Activated CD4-positive, alpha-beta T cell treated with anti-CD3 and anti-CD28 coated beads, Interleukin-2, amount 50 U/mL, for 4 hours (primary cell): ENCODE results near the gene COP1.
"Not testable (repeated sequence)": the region's sequence is repeated elsewhere in the genome, so short reads cannot be mapped to it uniquely, and the experiment has no call there.

ENCODE experiments used
- DNase-seq, 2 experiments: peaks; one replicate each; pipeline ENCODE4 v3.0.0-alpha.2; 2020

COP1 gene

DNA sequence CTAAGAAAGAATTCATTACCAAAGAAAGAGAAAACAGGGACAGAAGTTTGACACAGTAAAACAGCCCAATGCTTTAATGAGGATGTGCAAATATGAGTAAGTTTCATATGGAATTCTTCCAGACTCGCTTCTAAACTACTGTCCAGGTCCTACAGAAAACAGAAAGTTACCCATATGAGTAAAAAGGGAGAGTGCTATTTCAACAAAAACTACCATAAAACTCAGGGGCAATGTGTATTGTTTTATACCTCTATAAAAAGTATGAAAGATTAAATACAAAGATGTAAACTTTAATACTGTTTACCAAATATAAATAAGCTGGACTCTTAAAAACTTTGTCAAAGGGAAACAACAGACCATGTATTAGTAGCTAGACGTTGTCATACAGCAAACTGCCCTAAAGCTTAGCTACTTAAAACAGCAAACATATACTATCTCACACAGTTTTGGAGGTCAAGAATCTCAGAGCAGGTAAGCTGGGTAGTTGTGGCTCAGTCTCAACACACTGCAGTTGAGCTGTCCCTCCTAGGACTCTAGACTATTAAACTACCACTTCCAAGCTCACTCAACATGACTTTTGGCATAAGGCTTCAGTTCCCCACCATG is 174.9 kb downstream of the COP1 start:
- no peak for DNase-seq

DNA sequence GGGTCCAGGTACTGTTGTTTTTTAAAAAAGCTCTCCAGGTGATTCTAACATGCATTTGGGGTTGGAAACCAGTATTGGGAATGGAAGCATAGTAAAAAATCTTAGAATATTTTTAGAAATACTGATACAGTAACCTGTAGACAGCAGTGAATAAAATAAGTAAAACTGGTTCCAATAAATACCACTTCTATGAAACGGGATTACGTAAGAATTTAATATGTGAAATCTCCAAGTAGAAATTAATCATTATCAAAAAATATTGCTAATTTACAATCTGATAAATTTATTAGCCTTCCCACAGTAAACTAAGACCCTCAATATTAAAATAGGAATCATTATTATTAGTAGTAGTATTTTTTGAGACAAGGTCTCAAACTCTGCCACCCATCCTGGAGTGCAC is 177.5 kb downstream of the COP1 start:
- DNase-seq = no peak

DNA sequence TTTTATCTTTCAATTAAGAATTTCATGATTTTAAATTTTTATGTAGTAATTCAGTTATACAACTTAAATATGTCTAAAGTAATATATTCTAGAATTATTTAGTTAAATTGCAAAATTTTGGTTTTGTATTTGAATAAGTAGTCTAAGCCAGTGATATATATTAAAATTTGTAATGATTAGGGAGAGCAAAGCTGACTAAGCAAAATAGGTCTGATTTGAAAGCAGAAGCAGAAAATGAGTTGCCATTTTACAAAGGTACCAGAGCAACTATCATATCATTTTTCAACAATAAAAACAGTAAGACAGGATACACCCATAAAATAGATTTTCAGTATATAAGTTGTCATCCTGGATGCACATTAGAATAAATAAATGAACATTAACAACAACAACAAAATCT is 177.9 kb downstream of the COP1 start:
- no peak for DNase-seq

DNA sequence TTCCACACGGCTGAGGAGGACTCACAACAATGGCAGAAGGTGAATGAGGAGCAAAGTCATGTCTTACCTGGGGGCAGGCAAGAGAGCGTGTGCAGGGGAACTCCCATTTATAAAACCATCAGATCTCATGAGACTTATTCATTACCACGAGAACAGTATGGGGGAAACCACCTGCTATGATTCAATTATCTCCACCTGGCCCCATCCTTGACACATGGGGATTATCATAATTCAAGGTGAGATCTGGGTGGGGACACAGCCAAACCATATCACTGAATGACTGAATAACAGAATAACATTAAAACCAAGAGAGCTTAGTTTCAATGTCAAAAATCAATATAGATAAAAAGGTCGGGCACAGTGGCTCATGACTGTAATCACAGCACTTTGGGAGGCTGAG is 179.2 kb downstream of the COP1 start:
- not testable (repeated sequence) for DNase-seq

DNA sequence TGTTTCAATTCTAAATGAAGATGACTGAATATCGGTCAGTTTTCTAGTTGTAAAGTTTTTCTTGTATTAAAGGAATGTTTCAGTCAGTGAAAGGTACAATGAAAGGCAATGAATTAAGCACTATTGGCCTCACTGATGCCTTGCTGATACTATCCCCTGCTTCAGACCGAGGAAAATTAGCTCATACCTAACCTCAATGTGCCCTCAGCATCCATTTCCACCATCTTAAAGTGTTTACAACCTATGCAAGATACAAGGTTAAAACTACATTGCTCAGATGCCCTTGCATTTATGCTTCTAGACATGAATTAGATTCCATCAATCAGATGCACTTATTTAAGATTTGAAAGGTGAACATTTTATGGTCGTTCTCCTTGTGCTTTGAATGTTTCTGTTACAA is 184.5 kb downstream of the COP1 start:
- DNase-seq = no peak

DNA sequence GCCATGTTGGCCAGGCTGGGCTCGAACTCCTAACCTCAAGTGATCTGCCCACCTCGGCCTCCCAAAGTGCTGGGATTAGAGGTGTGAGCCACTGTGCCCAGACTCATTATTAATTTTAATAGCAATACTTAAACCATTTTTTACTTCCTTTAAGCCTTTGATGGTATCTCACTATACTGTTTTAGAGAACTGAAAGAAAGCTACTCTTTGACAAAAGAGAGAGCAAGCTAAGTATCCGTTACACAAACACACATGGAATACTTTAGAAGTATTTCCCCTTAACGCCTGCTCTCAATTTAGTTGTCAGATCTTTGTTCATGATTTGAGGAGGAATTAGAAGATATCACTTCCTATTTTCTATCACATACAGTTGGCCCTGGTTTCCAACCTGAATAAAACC is 189.4 kb downstream of the COP1 start:
- no peak for DNase-seq

DNA sequence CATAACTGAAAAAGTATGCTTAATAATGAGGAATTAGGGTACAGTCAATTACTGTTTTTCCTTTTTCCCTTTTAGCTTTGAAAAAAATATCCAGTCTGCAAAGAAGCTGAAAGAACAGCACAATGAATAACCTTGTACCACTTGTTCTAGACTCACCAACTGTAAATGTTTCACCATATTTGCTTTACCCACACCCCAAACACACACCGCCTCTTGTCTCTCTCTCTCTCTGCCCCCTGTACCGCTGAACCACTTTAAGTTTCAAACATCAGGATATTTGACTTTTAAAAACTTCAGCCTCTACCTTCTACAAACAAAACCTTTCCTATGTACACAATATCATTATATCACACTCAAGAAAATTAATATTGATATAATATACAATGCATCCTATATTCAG is 197.1 kb downstream of the COP1 start:
- DNase-seq = no peak

DNA sequence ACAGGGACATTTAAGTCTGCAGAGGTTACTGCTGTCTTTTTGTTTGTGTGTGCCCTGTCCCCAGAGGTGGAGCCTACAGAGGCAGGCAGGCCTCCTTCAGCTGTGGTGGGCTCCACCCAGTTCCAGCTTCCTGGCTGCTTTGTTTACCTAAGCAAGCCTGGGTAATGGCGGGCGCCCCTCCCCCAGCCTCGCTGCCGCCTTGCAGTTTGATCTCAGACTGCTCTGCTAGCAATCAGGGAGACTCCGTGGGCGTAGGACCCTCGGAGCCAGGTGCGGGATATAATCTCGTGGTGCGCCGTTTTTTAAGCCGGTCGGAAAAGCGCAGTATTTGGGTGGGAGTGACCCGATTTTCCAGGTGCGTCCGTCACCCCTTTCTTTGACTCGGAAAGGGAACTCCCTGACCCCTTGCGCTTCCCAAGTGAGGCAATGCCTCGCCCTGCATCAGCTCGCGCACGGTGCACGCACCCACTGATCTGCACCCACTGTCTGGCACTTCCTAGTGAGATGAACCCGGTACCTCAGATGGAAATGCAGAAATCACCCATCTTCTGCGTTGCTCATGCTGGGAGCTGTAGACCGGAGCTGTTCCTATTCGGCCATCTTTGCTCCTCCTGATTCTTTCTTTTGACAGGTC is 199.2 kb downstream of the COP1 start:
- not testable (repeated sequence) for DNase-seq

DNA sequence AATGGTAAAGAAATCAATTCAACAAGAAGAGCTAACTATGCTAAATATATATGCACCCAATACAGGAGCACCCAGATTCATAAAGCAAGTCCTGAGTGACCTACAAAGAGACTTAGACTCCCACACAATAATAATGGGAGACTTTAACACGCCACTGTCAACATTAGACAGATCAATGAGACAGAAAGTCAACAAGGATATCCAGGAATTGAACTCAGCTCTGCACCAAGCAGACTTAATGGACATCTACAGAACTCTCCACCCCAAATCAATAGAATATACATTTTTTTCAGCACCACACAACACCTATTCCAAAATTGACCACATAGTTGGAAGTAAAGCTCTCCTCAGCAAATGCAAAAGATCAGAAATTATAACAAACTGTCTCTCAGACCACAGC is 212.4 kb downstream of the COP1 start:
- DNase-seq = not testable (repeated sequence)

DNA sequence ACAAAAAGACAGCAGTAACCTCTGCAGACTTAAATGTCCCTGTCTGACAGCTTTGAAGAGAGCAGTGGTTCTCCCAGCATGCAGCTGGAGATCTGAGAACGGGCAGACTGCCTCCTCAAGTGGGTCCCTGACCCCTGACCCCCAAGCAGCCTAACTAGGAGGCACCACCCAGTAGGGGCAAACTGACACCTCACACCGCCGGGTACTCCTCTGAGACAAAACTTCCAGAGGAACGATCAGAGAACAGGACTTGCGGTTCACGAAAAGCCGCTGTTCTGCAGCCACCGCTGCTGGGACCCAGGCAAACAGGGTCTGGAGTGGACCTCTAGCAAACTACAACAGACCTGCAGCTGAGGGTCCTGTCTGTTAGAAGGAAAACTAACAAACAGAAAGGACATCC is 214.3 kb downstream of the COP1 start:
- not testable (repeated sequence) for DNase-seq

DNA sequence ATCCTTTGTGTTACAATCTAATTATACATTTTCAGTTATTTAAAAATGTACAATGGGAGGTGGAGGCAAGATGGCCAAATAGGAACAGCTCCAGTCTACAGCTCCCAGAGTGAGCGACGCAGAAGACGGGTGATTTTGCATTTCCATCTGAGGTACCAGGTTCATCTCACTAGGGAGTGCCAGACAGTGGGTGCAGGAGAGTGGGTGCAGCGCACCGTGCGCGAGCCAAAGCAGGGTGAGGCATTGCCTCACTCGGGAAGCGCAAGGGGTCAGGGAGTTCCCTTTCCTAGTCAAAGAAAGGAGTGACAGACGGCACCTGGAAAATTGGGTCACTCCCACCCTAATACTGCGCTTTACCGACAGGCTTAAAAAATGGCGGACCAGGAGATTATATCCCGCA is 214.9 kb downstream of the COP1 start:
- DNase-seq = not testable (repeated sequence)

DNA sequence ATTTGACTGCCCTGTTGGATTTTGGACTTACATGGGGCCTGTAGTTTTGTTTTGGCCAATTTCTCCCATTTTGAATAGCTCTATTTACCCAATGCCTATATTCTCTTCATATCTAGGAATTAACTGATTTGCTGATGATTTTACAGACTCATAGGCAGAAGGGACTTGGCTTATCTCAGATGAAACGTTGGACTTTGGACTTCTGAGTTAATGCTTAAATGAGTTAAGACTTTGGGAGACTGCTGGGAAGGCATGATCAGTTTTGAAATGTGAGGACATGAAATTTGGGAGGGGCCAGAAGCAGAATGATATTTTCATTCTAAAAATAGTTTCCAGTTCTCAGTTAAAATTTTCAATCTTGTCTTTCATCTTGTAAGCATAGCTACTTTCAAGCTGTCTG is 222.3 kb downstream of the COP1 start:
- no peak for DNase-seq

DNA sequence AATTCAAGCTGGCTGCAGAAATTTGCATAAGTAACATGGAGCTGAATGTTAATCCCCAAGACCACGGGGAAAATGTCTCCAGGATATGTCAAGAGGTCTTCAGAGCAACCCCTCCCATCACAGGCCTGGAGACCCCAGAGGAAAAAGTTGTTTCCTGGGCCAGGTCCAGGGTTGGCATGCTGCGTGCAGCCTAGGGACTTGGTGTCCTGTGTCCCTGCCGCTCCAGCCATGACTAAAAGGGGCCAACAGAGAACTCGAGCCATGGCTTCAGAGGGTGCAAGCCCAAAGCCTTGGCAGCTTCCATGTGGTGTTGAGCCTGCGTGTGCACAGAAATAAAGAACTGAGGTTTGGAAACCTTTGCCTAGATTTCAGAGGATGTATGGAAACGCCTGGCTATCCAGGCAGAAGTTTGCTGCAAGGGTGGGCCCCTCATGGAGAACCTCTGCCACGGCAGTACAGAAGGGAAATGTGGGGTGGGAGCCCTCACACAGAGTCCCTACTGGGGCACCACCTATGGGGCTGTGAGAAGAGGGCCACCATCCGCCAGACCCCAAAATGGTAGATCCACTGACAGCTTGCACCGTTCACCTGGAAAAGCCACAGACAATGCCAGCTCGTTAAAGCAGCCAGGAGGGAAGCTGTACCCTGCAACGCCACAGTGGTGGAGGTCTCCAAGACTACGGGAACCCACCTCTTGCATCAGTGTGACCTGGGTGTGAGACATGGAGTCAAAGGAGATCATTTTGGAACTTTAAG is 222.9 kb downstream of the COP1 start:
- DNase-seq = no peak

DNA sequence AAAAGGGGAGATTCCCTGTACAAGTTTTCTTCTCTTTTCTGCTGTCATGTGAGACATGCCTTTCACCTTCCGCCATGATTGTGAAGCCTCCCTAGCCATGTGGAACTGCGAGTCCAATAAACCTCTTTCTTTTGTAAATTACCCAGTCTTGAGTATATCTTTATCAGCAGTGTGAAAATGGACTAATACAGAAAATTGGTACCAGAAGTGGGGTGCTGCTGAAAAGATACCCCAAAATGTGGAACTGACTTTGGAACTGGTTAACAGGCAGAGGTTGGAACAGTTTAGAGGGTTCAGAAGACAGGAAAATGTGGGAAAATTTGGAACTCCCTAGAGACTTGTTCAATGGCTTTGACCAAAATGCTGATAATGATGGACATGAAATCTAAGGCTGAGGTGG is 223.7 kb downstream of the COP1 start:
- not testable (repeated sequence) for DNase-seq

DNA sequence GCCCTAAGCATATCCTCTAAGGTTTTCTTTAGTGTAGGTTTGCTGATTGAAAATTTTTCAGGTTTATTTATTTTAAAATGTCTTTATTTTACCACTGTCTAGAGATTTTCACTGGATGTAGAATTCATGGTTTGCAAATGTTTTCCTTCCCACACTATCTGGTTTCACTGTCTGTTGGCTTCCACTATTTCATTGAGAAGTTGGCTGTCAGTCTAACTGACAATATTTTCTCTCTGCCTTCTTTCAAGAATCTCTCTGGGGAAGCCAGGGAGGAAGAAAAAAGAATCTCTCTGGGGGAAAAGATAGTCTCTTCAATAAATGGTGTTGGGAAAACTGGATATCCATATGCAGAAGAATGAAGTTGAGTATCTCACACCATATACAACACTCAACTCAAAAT is 226.0 kb downstream of the COP1 start:
- DNase-seq = no peak

DNA sequence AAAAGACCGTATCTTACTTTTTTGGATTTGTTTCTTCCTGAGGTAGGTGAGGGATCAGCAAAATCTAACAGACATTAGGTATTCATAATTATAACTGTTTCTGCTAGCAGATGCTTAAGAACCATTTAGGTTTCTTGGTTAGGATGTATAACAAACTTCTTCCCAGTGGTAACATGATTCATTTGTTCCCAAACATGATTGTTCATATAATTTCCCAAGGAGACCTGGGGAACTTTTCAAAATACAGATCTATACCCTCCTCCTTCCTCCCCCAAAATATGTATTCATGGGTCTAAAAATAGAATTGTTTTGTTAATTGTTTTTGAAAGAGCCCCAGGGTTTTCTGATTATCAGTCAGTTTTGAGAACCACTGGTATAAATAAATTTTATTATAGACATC is 228.2 kb downstream of the COP1 start:
- no peak for DNase-seq

DNA sequence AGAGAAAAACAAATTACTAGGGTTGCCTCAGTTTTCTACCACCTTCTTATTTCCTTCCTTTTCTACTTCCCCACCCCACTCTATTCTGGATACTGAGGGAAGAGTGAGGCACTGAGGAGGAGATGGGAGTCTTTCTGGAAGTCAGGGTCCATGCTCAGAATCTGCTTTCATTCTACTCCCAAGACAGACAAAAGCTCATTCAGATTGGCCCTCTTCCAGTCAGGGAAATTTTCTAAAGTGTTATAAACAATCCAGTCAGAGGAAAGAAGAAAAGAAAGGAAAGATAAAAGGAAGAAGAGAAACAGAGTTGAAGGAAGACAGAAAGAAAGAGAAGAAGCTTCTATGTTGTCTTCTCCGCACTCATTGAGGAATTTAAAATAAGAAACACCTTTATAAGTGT is 228.6 kb downstream of the COP1 start:
- DNase-seq = no peak

DNA sequence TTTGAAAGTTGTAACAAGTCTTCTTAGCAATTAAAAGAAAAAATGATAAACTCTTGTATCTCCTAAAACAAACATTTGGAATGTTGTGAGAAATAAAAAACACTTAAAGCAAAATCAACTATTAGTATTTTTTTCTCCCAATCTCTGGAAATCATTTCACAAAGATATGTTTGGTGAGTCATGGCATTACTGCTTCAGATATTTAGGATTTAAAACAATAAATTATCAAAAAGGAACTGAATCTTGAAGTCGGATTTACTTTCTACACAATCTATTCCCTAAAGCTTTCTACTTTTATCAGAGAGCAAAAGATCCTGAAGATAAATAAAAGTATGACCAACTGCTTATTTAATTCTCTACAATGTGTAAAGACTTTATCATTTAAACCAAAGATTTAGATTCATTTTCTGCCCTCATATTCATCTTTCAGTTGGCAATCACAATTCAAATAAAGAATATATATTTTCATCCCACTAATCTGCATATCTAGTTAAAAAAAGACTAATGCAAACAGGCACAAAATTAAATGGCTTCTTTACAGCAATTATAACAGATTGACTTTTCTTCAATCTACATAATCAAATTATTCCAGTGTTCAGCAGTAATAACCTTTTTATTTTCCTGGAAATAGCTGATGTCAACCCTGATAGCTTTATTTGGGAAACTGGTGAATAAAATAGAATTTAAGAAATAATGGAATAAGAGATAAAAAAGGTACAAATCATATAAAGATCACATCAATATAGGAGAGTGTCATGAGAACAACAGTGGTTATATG is 230.0 kb downstream of the COP1 start:
- DNase-seq = no peak

DNA sequence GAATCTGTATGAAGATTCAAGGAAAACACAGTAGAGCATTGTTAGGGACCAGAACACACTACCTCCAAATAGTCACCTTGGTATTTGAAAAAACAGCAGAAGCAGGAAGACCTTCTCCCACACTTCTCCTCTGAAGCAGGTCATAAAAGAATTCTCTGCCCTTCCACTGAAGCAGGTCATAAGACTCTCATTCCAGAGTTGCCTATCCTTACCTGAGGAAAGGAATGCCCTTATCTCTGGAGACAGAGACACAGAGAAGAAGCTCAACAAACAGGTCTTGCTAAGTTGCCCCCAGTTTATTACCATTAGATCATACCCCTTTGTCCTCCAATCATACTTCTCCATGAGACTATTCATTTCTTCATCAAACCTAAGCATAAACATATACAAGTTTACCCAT is 237.9 kb downstream of the COP1 start:
- no peak for DNase-seq

DNA sequence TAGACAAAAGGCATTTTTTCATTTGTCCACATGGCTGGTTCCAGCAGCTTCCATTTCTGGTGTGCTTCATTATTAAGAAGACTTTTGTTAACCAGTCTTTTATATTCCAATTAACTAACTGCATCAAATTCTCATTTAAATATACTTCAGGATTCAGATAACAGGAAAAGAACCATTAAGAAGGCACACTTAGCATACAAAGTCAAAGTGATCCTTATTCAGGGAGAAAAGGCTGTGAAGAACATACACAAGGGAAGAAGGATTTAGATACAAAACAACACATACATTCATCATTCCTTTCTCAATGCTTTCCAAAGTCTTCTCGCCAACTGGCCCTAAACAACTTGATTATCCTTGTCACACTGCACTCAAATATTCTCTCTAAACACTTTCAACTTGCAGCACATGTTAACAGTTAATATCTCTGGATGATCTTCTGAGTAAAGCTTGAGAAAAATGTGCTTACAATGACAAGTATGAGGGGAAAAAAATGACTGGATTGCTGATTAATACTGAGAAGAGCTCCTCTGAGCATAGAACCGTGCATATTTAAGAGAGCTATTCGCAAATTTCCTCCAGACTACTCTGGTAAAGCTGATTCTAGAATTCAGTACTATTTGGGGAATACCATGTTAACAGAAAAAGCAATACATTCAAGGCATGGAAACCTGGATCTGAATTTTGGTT is 238.5 kb downstream of the COP1 start:
- DNase-seq = no peak

DNA sequence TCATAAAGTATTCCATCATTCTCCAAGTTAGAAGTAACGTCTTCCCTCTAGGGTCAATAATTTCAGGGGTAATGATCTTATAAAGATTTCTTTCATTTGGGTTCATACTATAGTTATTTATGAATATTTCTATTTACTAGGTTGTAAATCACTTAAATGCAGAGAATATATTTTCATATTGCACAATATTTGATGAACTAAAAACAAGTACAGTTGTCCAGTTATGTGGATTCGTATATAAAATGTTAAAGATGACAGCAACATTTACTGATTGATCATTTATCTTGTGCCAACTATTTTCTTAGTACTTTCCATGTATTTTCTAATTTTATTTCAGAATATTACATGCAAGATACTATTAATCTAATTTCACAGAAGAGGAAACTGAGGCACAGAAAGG is 243.3 kb downstream of the COP1 start:
- DNase-seq = no peak

DNA sequence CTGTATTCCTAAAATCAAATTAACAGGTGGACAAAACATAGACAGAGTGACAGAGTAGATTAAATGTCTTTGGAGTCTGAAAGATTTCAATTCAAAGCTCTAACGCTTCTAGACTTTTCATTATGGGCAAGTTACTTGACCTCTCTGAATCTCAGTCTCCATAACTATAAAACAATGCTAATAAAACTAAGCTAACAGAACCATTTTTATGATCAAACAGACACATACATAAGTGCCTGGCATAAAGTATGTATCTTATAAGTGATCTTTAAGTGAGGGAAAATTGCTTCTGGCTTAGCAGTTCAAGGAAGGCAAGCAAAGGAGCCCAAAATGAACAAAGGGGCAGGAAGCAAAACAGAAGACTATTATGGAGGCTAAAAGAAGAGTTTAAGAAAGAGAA is 246.9 kb downstream of the COP1 start:
- DNase-seq = no peak

DNA sequence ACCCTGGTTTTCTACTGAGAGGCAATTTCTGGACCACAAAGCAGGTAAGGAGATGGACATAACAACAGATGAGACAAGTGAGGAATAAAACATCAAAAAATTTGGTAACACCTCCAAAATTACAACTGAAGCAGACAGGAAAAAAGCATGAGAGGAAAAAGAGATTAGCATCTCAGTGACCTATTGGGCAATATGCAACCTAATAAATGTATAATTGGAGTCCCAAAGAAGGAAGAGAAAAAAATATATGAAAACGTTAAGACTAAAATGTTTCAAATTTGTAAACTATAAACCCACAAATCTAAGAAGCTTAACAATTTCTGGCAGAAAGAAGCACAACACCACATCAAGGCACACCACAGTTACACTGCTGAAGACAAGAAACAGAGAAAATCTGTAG is 255.5 kb downstream of the COP1 start:
- no peak for DNase-seq
